ENCODE results near the gene CDIP1.

CDIP1 gene

GRCh38 chr16:4491898-4492297 is 46.7 kb downstream of the CDIP1 start:
- H2BK120ac ChIP-seq (ENCODE audit: low read depth, low read length), result no peak overlapping the region
- no peak overlapping the region for H3K18ac ChIP-seq (ENCODE audit: low read length)
- no peaks in the 10 kb centered on the region for H3K36me3 ChIP-seq (ENCODE audit: control insufficient read depth, insufficient read depth, low read length)
- peaks cover 2% of the 10 kb centered on the region for H3K79me2 ChIP-seq (ENCODE audit: control insufficient read depth, insufficient read depth, low read length)
- peaks cover 9% of the 10 kb centered on the region for H3K79me1 ChIP-seq (ENCODE audit: low read length)
- WGBS (ENCODE audit: extremely low coverage, insufficient coverage, low lambda C conversion rate), result no CpG with 5 or more reads among the region's 4 CpGs
- no peak overlapping the region for H3K27ac ChIP-seq (ENCODE audit: low read depth, low read length)
- no peak overlapping the region for H4K8ac ChIP-seq (ENCODE audit: low read depth, low read length)
- no peak overlapping the region for H3K4ac ChIP-seq (ENCODE audit: low read depth, low read length)
- H4K5ac ChIP-seq (ENCODE audit: low read length), result no peak overlapping the region
- no peak overlapping the region for H3K23ac ChIP-seq (ENCODE audit: low read length)
- no peak overlapping the region for H2BK5ac ChIP-seq (ENCODE audit: low read length)
- H3K4me3 ChIP-seq (ENCODE audit: low read length), result no peak overlapping the region
- H2AK5ac ChIP-seq (ENCODE audit: low read length), result no peak overlapping the region
- no peak overlapping the region for H3K56ac ChIP-seq (ENCODE audit: low read length)
- H2BK15ac ChIP-seq (replicated peaks; ENCODE audit: low read depth), result no peak overlapping the region
- H3K9ac ChIP-seq (ENCODE audit: low read length), result no peak overlapping the region
- no peak overlapping the region for H3K4me2 ChIP-seq (ENCODE audit: low read length)
- no peaks in the 10 kb centered on the region for H3K4me1 ChIP-seq (ENCODE audit: control insufficient read depth, low read depth, low read length)
- H3K27me3 ChIP-seq (ENCODE audit: insufficient read depth, low read length, poor library complexity), result no peaks in the 10 kb centered on the region
- no peak for DNase-seq

GRCh38 chr16:4489030-4489429 is 49.5 kb downstream of the CDIP1 start:
- H3K4me2 ChIP-seq (ENCODE audit: low read length), result no peak overlapping the region
- no peak overlapping the region for H3K18ac ChIP-seq (ENCODE audit: low read length)
- no peaks in the 10 kb centered on the region for H3K27me3 ChIP-seq (ENCODE audit: insufficient read depth, low read length, poor library complexity)
- H3K9ac ChIP-seq (ENCODE audit: low read length), result no peak overlapping the region
- H2BK15ac ChIP-seq (replicated peaks; ENCODE audit: low read depth), result no peak overlapping the region
- H3K4ac ChIP-seq (ENCODE audit: low read depth, low read length), result no peak overlapping the region
- no peak overlapping the region for H4K5ac ChIP-seq (ENCODE audit: low read length)
- no peak for DNase-seq
- no peak overlapping the region for H2AK5ac ChIP-seq (ENCODE audit: low read length)
- H3K27ac ChIP-seq (ENCODE audit: low read depth, low read length), result no peak overlapping the region
- peaks cover 2% of the 10 kb centered on the region for H3K79me2 ChIP-seq (ENCODE audit: control insufficient read depth, insufficient read depth, low read length)
- H3K56ac ChIP-seq (ENCODE audit: low read length), result peak overlapping the region; percentile 42
- no CpG with 5 or more reads among the region's 5 CpGs for whole genome bisulfite sequencing (ENCODE audit: extremely low coverage, insufficient coverage, low lambda C conversion rate)
- no peaks in the 10 kb centered on the region for H3K4me1 ChIP-seq (ENCODE audit: control insufficient read depth, low read depth, low read length)
- no peak overlapping the region for H2BK5ac ChIP-seq (ENCODE audit: low read length)
- no peaks in the 10 kb centered on the region for H3K36me3 ChIP-seq (ENCODE audit: control insufficient read depth, insufficient read depth, low read length)
- no peak overlapping the region for H3K4me3 ChIP-seq (ENCODE audit: low read length)
- no peak overlapping the region for H4K8ac ChIP-seq (ENCODE audit: low read depth, low read length)
- no peak overlapping the region for H3K23ac ChIP-seq (ENCODE audit: low read length)
- H3K79me1 ChIP-seq (ENCODE audit: low read length), result peaks cover 4% of the 10 kb centered on the region
- H2BK120ac ChIP-seq (ENCODE audit: low read depth, low read length), result no peak overlapping the region

- H3K9ac ChIP-seq (ENCODE audit: low read length), result no peak overlapping the region
- H3K36me3 ChIP-seq (ENCODE audit: control insufficient read depth, insufficient read depth, low read length), result no peaks in the 10 kb centered on the region
- no peak overlapping the region for H4K5ac ChIP-seq (ENCODE audit: low read length)
- no peak overlapping the region for H3K23ac ChIP-seq (ENCODE audit: low read length)
- no peak for DNase-seq
- WGBS (ENCODE audit: extremely low coverage, insufficient coverage, low lambda C conversion rate), result no CpG with 5 or more reads among the region's 1 CpG
- H3K18ac ChIP-seq (ENCODE audit: low read length), result no peak overlapping the region
- no peak overlapping the region for H2BK15ac ChIP-seq (replicated peaks; ENCODE audit: low read depth)
- no peak overlapping the region for H2BK120ac ChIP-seq (ENCODE audit: low read depth, low read length)
- H4K8ac ChIP-seq (ENCODE audit: low read depth, low read length), result no peak overlapping the region
- H3K4me3 ChIP-seq (ENCODE audit: low read length), result no peak overlapping the region
- no peak overlapping the region for H3K4ac ChIP-seq (ENCODE audit: low read depth, low read length)
- H3K79me2 ChIP-seq (ENCODE audit: control insufficient read depth, insufficient read depth, low read length), result peaks cover 2% of the 10 kb centered on the region
- H2AK5ac ChIP-seq (ENCODE audit: low read length), result no peak overlapping the region
- no peaks in the 10 kb centered on the region for H3K27me3 ChIP-seq (ENCODE audit: insufficient read depth, low read length, poor library complexity)
- no peaks in the 10 kb centered on the region for H3K4me1 ChIP-seq (ENCODE audit: control insufficient read depth, low read depth, low read length)
- H3K27ac ChIP-seq (ENCODE audit: low read depth, low read length), result no peak overlapping the region
- H3K56ac ChIP-seq (ENCODE audit: low read length), result no peak overlapping the region
- H3K4me2 ChIP-seq (ENCODE audit: low read length), result no peak overlapping the region
- H2BK5ac ChIP-seq (ENCODE audit: low read length), result no peak overlapping the region
- peaks cover 4% of the 10 kb centered on the region for H3K79me1 ChIP-seq (ENCODE audit: low read length)
These were observed 50.0 kb downstream of the CDIP1 start for GRCh38 chr16:4488499-4488967.

- no peak overlapping the region for H3K4ac ChIP-seq (ENCODE audit: low read depth, low read length)
- no peak overlapping the region for H4K5ac ChIP-seq (ENCODE audit: low read length)
- H4K8ac ChIP-seq (ENCODE audit: low read depth, low read length), result no peak overlapping the region
- H3K18ac ChIP-seq (ENCODE audit: low read length), result no peak overlapping the region
- no peaks in the 10 kb centered on the region for H3K27me3 ChIP-seq (ENCODE audit: insufficient read depth, low read length, poor library complexity)
- H3K9ac ChIP-seq (ENCODE audit: low read length), result no peak overlapping the region
- H2BK15ac ChIP-seq (replicated peaks; ENCODE audit: low read depth), result no peak overlapping the region
- no peak overlapping the region for H3K27ac ChIP-seq (ENCODE audit: low read depth, low read length)
- H3K23ac ChIP-seq (ENCODE audit: low read length), result no peak overlapping the region
- no peak overlapping the region for H3K56ac ChIP-seq (ENCODE audit: low read length)
- H3K4me1 ChIP-seq (ENCODE audit: control insufficient read depth, low read depth, low read length), result no peaks in the 10 kb centered on the region
- peaks cover 2% of the 10 kb centered on the region for H3K79me2 ChIP-seq (ENCODE audit: control insufficient read depth, insufficient read depth, low read length)
- no peaks in the 10 kb centered on the region for H3K36me3 ChIP-seq (ENCODE audit: control insufficient read depth, insufficient read depth, low read length)
- H2AK5ac ChIP-seq (ENCODE audit: low read length), result no peak overlapping the region
- no peak overlapping the region for H3K4me2 ChIP-seq (ENCODE audit: low read length)
- no peak overlapping the region for H3K4me3 ChIP-seq (ENCODE audit: low read length)
- H2BK120ac ChIP-seq (ENCODE audit: low read depth, low read length), result no peak overlapping the region
- H2BK5ac ChIP-seq (ENCODE audit: low read length), result no peak overlapping the region
- peaks cover 4% of the 10 kb centered on the region for H3K79me1 ChIP-seq (ENCODE audit: low read length)
- DNase-seq, result no peak
- no CpG with 5 or more reads among the region's 5 CpGs for WGBS (ENCODE audit: extremely low coverage, insufficient coverage, low lambda C conversion rate)
These were observed 50.5 kb downstream of the CDIP1 start for GRCh38 chr16:4487955-4488498.

- H3K27ac ChIP-seq (ENCODE audit: low read depth, low read length), result no peak overlapping the region
- H4K5ac ChIP-seq (ENCODE audit: low read length), result no peak overlapping the region
- no peak for DNase-seq
- no peak overlapping the region for H3K4me3 ChIP-seq (ENCODE audit: low read length)
- no CpG with 5 or more reads among the region's 3 CpGs for WGBS (ENCODE audit: extremely low coverage, insufficient coverage, low lambda C conversion rate)
- H3K36me3 ChIP-seq (ENCODE audit: control insufficient read depth, insufficient read depth, low read length), result no peaks in the 10 kb centered on the region
- no peak overlapping the region for H2BK120ac ChIP-seq (ENCODE audit: low read depth, low read length)
- H3K4me2 ChIP-seq (ENCODE audit: low read length), result no peak overlapping the region
- H3K56ac ChIP-seq (ENCODE audit: low read length), result no peak overlapping the region
- no peak overlapping the region for H2BK15ac ChIP-seq (replicated peaks; ENCODE audit: low read depth)
- H3K4ac ChIP-seq (ENCODE audit: low read depth, low read length), result no peak overlapping the region
- H3K9ac ChIP-seq (ENCODE audit: low read length), result no peak overlapping the region
- peaks cover 8% of the 10 kb centered on the region for H3K79me1 ChIP-seq (ENCODE audit: low read length)
- H3K27me3 ChIP-seq (ENCODE audit: insufficient read depth, low read length, poor library complexity), result no peaks in the 10 kb centered on the region
- no peak overlapping the region for H4K8ac ChIP-seq (ENCODE audit: low read depth, low read length)
- no peak overlapping the region for H2AK5ac ChIP-seq (ENCODE audit: low read length)
- H3K18ac ChIP-seq (ENCODE audit: low read length), result no peak overlapping the region
- H3K79me2 ChIP-seq (ENCODE audit: control insufficient read depth, insufficient read depth, low read length), result peaks cover 5% of the 10 kb centered on the region
- H2BK5ac ChIP-seq (ENCODE audit: low read length), result no peak overlapping the region
- H3K23ac ChIP-seq (ENCODE audit: low read length), result no peak overlapping the region
- H3K4me1 ChIP-seq (ENCODE audit: control insufficient read depth, low read depth, low read length), result no peaks in the 10 kb centered on the region
These were observed 52.3 kb downstream of the CDIP1 start for GRCh38 chr16:4486126-4486893.

Data from mesendoderm (in vitro differentiated cells).